Endothelial cell of umbilical vein (primary cell): ENCODE data around the gene GRID2. TPM values are rescaled to one million over a fixed set of nuclear protein-coding genes. Genes with fewer than 3 reads are reported as not detected.

ENCODE experiments used
- BruUV-seq: library from RNA; stranded (reverse); fragments of 400-500 nt; replicated peaks from 2 replicates; lab custom pipeline; 2021; lab: Mats Ljungman, UMichigan
- CTCF ChIA-PET: fragments of 300-600, 350-600 bp; sonication (Branson Sonifier 250); formaldehyde crosslinking; loops from one replicate; lab custom pipeline; 2021; ENCODE audit warnings: antibody characterized with exemption, inconsistent platforms; lab: Charles Lee
- POLR2A ChIA-PET: fragments of 300-600, 350-600 bp; sonication (Branson Sonifier 250); formaldehyde crosslinking; loops from one replicate; lab custom pipeline; 2021; ENCODE audit warnings: antibody characterized with exemption, inconsistent platforms; lab: Charles Lee
- DNase-seq: peaks from one replicate; pipeline ENCODE4 v3.0.0-alpha.2; 2011; ENCODE audit warnings: low read depth, low spot score
- FAIRE-seq: peaks from 2 replicates; lab custom pipeline; 2011; peaks lifted over from hg19 to GRCh38; lab: Jason Lieb, UNC
- H2AFZ ChIP-seq: 2 replicates; pipeline ENCODE4 v1.6.0; 2012; ENCODE audit warnings: low read depth, low read length, control low read depth, inconsistent platforms
- H3K27ac ChIP-seq: 2 replicates; pipeline ENCODE4 v1.5.1; 2011; ENCODE audit warnings: low read depth, mild to moderate bottlenecking, control low read depth, low read length, moderate library complexity; ENCODE audit not compliant: insufficient read depth
- H3K27me3 ChIP-seq, 2 experiments: 2 replicates each; pipeline versions ENCODE4 v1.6.0 to v1.6.1; 2011; ENCODE audit warnings: low read length in 2 of 2, mixed read lengths in 1 of 2; ENCODE audit not compliant: control insufficient read depth in 2 of 2, insufficient read depth in 2 of 2
- H3K36me3 ChIP-seq, 2 experiments: 2 replicates in 1 of 2; 3 replicates in 1 of 2; pipeline ENCODE4 v1.5.1; 2011; ENCODE audit warnings: low read length in 2 of 2, mild to moderate bottlenecking in 1 of 2, moderate library complexity in 1 of 2; ENCODE audit not compliant: control insufficient read depth in 2 of 2, insufficient read depth in 2 of 2; ENCODE audit errors: extremely low read depth in 1 of 2
- H3K4me1 ChIP-seq: 3 replicates; pipeline ENCODE4 v1.5.1; 2011; ENCODE audit warnings: mild to moderate bottlenecking, low read length; ENCODE audit not compliant: control insufficient read depth, insufficient read depth; ENCODE audit errors: extremely low read depth
- H3K4me2 ChIP-seq: 2 replicates; pipeline ENCODE4 v1.6.1; 2011; ENCODE audit warnings: low read length, control low read depth, mixed read lengths; ENCODE audit not compliant: insufficient read depth
- H3K4me3 ChIP-seq, 3 experiments: fragments of 200-600 bp in 1 of 3; sonication (generic), shearing (Covaris generic) in 1 of 3; replicated peaks in 1 of 3; 2 replicates each; pipeline ENCODE4 v1.5.1; 2011 to 2016; ENCODE audit warnings: control low read depth in 3 of 3, low read length in 3 of 3, mild to moderate bottlenecking in 2 of 3, inconsistent platforms in 1 of 3, low read depth in 1 of 3, moderate library complexity in 1 of 3; ENCODE audit not compliant: insufficient read depth in 1 of 3
- H3K79me2 ChIP-seq: 2 replicates; pipeline ENCODE4 v1.6.0; 2012; ENCODE audit warnings: low read length, inconsistent platforms; ENCODE audit not compliant: control insufficient read depth, insufficient read depth
- H3K9ac ChIP-seq: replicated peaks from 2 replicates; pipeline ENCODE3; 2011; ENCODE audit warnings: low read length, control low read depth; ENCODE audit not compliant: insufficient read depth; ENCODE audit errors: extremely low read depth
- H3K9me1 ChIP-seq: replicated peaks from 3 replicates; pipeline ENCODE4 v1.6.0; 2011; ENCODE audit warnings: mild to moderate bottlenecking, low read length; ENCODE audit not compliant: control insufficient read depth, insufficient read depth; ENCODE audit errors: extremely low read depth
- H3K9me3 ChIP-seq: replicated peaks from 2 replicates; pipeline ENCODE4 v1.5.1; 2012; ENCODE audit warnings: low read length, inconsistent platforms; ENCODE audit not compliant: control insufficient read depth, insufficient read depth
- H4K20me1 ChIP-seq: replicated peaks from 2 replicates; pipeline ENCODE3; 2011; ENCODE audit warnings: mild to moderate bottlenecking, low read length; ENCODE audit not compliant: control insufficient read depth, insufficient read depth; ENCODE audit errors: extremely low read depth
- CTCF ChIP-seq, 2 donors: IDR thresholded peaks; 1 replicate in 1 of 2; 2 replicates in 1 of 2; pipeline ENCODE4 v1.5.1; 2011; ENCODE audit warnings: low read length in 2 of 2, mild to moderate bottlenecking in 2 of 2, moderate library complexity in 2 of 2, control low read depth in 1 of 2, inconsistent platforms in 1 of 2, low read depth in 1 of 2; ENCODE audit not compliant: insufficient read depth in 1 of 2; ENCODE audit errors: extremely low read depth in 1 of 2
- EZH2 ChIP-seq: IDR thresholded peaks from 2 replicates; pipeline ENCODE4 v1.6.1; 2012; ENCODE audit warnings: borderline replicate concordance, low read depth, mild to moderate bottlenecking, moderate library complexity, low read length, inconsistent platforms; ENCODE audit not compliant: severe bottlenecking
- FOS ChIP-seq: IDR thresholded peaks from 2 replicates; pipeline ENCODE4 v1.6.1; 2011; ENCODE audit warnings: mild to moderate bottlenecking, low read length, moderate library complexity, borderline replicate concordance; ENCODE audit not compliant: insufficient read depth
- GATA2 ChIP-seq: IDR thresholded peaks from 2 replicates; pipeline ENCODE4 v1.7.0; 2011; ENCODE audit warnings: low read depth, mild to moderate bottlenecking, moderate library complexity, mixed read lengths, low read length; ENCODE audit not compliant: insufficient read length, insufficient read depth
- JUN ChIP-seq: IDR thresholded peaks from 2 replicates; pipeline ENCODE4 v1.6.1; 2011; ENCODE audit warnings: borderline replicate concordance, low read depth; ENCODE audit not compliant: insufficient read length, insufficient read depth
- MAX ChIP-seq: IDR thresholded peaks from 2 replicates; pipeline ENCODE4 v1.6.1; 2011; ENCODE audit not compliant: insufficient read depth, insufficient read length
- MYC ChIP-seq: IDR thresholded peaks from one replicate; pipeline ENCODE4 v1.6.1; 2011; ENCODE audit warnings: mild to moderate bottlenecking, low read depth, low read length
- POLR2A ChIP-seq: IDR thresholded peaks from 2 replicates; pipeline ENCODE4 v1.6.1; 2012; ENCODE audit warnings: low read depth, mild to moderate bottlenecking, control low read depth, low read length
- POLR2AphosphoS5 ChIP-seq: IDR thresholded peaks from 2 replicates; pipeline ENCODE4 v1.6.1; 2012; ENCODE audit warnings: low read depth, mild to moderate bottlenecking, control low read depth, low read length, moderate library complexity; ENCODE audit not compliant: insufficient read depth
- dilution Hi-C: fragments of 300-500 bp; cut with MboI; formaldehyde crosslinking; loops from one replicate; pipeline ENCODE4 v1.15.0; 2019; ENCODE audit warnings: low sequenced_read_pairs; ENCODE audit not compliant: extremely low pct_ligation_motif_present
- intact Hi-C: fragments of 100-400 bp; cut with micrococcal nuclease; formaldehyde crosslinking; loops from one replicate; pipeline ENCODE4 v1.10.0; 2022
- polyA plus RNA-seq, 4 experiments: library from polyadenylated mRNA; depleted of rRNA in 3 of 4; stranded (reverse) in 3 of 4; unstranded in 1 of 4; fragments of >200 nt; gene quantifications; 2 replicates each; pipeline versions ENCODE4 v1.2.1 to v1.2.3, GENCODE V29; 2011 to 2012; ENCODE audit warnings: missing spikeins in 1 of 4
- total RNA-seq: library from RNA; stranded (reverse); gene quantifications from 2 replicates; pipeline ENCODE4 v1.2.3, GENCODE V29; 2021

Gene GRID2
- total and polyA plus RNA-seq, 2 donors (not counting 3 experiments of a cell fraction or from before 2014, with no cell fraction given), result not detected

- FAIRE-seq (no peak), DNase-seq (no peak)
- ChIA-PET CTCF (interaction anchor here (1.0 kb wide), 1 partner anchor 10 kb away, joined by 4 read pairs; no protein-coding TSS in a partner anchor), POLR2A (no interaction called here)
- Histone ChIP-seq H3K27me3 (no peaks in the 10 kb centered on the region), H3K27ac (no peak overlapping the region), H3K4me3 (no peak overlapping the region), H3K79me2 (no peaks in the 10 kb centered on the region), H4K20me1 (no peaks in the 10 kb centered on the region), H3K9me3 (no peaks in the 10 kb centered on the region), H3K9ac (no peak overlapping the region), H3K4me1 (no peaks in the 10 kb centered on the region), H3K36me3 (no peaks in the 10 kb centered on the region), H2AFZ (no peak overlapping the region), H3K4me2 (no peak overlapping the region), H3K9me1 (no peaks in the 10 kb centered on the region)
- dilution Hi-C loops (no loop called here), intact Hi-C loops (no loop called here)
- TF ChIP-seq JUN (no peak), CTCF (IDR thresholded peaks at IDR 0.05; ENCODE audit: extremely low read depth in 1 of 2, insufficient read depth in 1 of 2, low read depth in 1 of 2, low read length in 2 of 2) (no peak), POLR2A (no peak), GATA2 (no peak), MYC (no peak), POLR2AphosphoS5 (no peak), MAX (no peak), EZH2 (no peak), FOS (no peak)
- no TSS peak for BruUV-seq
Observed at GRCh38 chr4:92483341-92483740, 179.6 kb downstream of the GRID2 start.
